BLaER1 treated with 17β-estradiol and CSF1 and Interleukin-3, amounts not matched to agents 10 nM and 100 nM (cell line): ENCODE results near the gene KRTAP4-9.
"Not testable (repeated sequence)": the region's sequence is repeated elsewhere in the genome, so short reads cannot be mapped to it uniquely, and the experiment has no call there.

ENCODE experiments used
- H3K27ac ChIP-seq, 11 experiments: shearing (Covaris generic); formaldehyde crosslinking; 2 replicates each; pipeline ENCODE4 v1.8.1; 2022
- H3K27me3 ChIP-seq, 11 experiments: shearing (Covaris generic); formaldehyde crosslinking; 2 replicates each; pipeline ENCODE4 v1.8.1; 2022
- H3K36me3 ChIP-seq, 11 experiments: shearing (Covaris generic); formaldehyde crosslinking; 2 replicates each; pipeline ENCODE4 v1.8.1; 2022
- H3K4me1 ChIP-seq, 10 experiments: shearing (Covaris generic); formaldehyde crosslinking; 2 replicates each; pipeline ENCODE4 v1.8.1; 2022
- H3K4me2 ChIP-seq, 11 experiments: shearing (Covaris generic); formaldehyde crosslinking; 2 replicates each; pipeline ENCODE4 v1.8.1; 2022
- H3K4me3 ChIP-seq, 10 experiments: shearing (Covaris generic); formaldehyde crosslinking; 2 replicates each; pipeline ENCODE4 v1.8.1; 2022
- H3K9ac ChIP-seq, 11 experiments: shearing (Covaris generic); formaldehyde crosslinking; 2 replicates each; pipeline ENCODE4 v1.8.1; 2022
- H3K9me3 ChIP-seq, 11 experiments: shearing (Covaris generic); formaldehyde crosslinking; replicated peaks in 1 of 11; 2 replicates each; pipeline ENCODE4 v1.8.1; 2022
- H4K20me1 ChIP-seq, 11 experiments: shearing (Covaris generic); formaldehyde crosslinking; 2 replicates each; pipeline ENCODE4 v1.8.1; 2022
- Cebpa-rat ChIP-seq, 11 experiments: shearing (Covaris generic); IDR thresholded peaks; 2 replicates each; pipeline ENCODE4 v1.8.1; 2022

KRTAP4-9 gene

DNA sequence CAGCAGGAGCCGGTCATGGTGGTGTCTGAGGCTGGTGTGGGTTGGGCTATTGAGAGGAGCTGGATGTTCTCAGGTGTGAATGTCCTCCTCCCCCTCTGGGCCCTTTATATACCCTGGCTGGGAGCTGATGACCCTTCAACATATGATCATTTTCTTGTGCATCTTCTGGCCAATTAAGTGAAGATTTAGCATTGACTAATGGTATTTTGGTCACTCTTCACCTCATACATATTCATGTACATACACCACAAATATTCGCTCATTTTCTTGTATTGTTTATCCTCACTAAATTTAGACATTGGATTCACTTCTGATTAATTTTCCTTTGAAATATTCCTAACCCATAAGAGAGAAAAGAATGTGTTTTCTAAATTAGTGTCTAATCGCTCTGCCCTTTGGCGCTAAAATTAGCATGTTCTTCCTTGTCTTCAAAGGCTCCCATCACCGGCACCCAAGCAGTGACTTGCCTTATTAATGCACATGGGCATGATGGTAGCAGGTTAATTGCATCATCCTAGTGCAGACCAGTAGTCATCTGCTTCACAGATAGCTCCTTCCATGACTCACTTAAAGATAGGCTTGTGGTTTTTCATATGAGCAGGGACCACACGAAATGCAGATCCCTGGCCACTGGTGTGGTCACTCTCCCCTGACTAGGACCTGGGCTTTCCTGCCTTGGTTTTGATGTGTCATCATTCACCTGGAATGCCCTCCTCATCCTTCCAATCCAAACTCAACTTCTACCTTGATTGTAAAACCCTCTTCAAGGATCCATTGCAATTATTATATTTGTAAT, 39.2 kb upstream of the KRTAP4-9 start, which contains the start of gene KRTAP2-4:
TSS of gene KRTAP2-4 (minus strand) at position 51 of the 796 bp plus-strand sequence. CDS start at position 17, 34 bp downstream.
- Histone ChIP-seq H3K4me2 (no peak within 1 kb of the TSS), H3K27ac (no peak within 1 kb of the TSS)

DNA sequence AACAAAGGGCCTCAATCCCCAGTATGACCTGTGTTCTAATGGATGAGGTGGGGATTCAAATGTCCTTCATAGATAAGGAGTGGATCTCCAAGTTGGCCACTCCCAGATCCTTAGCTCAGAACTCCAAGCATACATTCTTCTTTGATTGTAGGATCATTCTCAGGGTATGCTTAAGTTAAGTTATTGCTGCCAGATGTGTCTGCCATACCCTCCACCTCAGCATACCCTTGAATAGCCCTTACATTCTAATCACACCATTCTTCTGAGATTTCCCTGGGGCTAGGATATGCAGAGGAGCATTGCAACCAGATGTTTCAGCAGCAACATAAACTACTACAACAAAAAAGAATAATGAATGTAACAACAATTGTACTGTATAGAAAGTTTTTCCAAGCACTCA, 37.9 kb upstream of the KRTAP4-9 start:
- H3K4me2 ChIP-seq, result no peak overlapping the region
- no peak overlapping the region for H3K27ac ChIP-seq
- H4K20me1 ChIP-seq, result no peaks in the 10 kb centered on the region
- H3K4me1 ChIP-seq, result no peaks in the 10 kb centered on the region
- H3K36me3 ChIP-seq, result no peaks in the 10 kb centered on the region
- no peaks in the 10 kb centered on the region for H3K9me3 ChIP-seq
- no peak overlapping the region for H3K4me3 ChIP-seq
- H3K9ac ChIP-seq, result no peak overlapping the region
- TF ChIP-seq Cebpa-rat (IDR thresholded peaks at IDR 0.05), result no peak
- H3K27me3 ChIP-seq, result no peaks in the 10 kb centered on the region

More for the DNA sequence above, 39.2 kb upstream of the KRTAP4-9 start, which contains the start of gene KRTAP2-4:
- Histone ChIP-seq H3K36me3 (no peaks in the 10 kb centered on the region), H3K27me3 (no peaks in the 10 kb centered on the region), H3K4me1 (no peaks in the 10 kb centered on the region), H3K9ac (no peak within 1 kb of the TSS), H3K4me3 (no peak within 1 kb of the TSS), H4K20me1 (no peaks in the 10 kb centered on the region), H3K9me3 (no peaks in the 10 kb centered on the region)
- peak in 1 of 11 experiments; percentile 21; a peak in 1 of 22 replicates for TF ChIP-seq Cebpa-rat (IDR thresholded peaks at IDR 0.05)

DNA sequence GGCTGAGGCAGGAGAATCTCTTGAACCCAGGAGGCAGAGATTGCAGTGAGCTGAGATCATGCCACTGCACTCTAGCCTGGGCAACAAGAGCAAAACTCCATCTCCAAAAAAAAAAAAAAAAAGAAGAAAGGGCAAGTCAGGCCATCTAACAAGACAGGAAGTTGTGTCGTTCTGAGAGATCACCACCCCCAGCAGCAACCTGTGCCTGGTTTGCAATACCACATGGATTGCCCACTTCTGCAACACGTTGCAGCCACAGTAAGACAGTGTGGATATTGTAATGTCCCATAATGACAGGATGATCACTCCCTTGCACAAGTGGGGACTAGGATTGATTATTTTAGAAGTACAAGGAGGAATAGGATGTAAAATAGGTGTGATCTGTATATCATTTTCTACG, 36.2 kb upstream of the KRTAP4-9 start:
- TF ChIP-seq Cebpa-rat (IDR thresholded peaks at IDR 0.05), result no peak
- Histone ChIP-seq H3K9me3 (no peaks in the 10 kb centered on the region), H3K9ac (no peak overlapping the region), H4K20me1 (no peaks in the 10 kb centered on the region), H3K4me2 (no peak overlapping the region; a peak in 1 of 22 replicates), H3K27ac (no peak overlapping the region), H3K36me3 (no peaks in the 10 kb centered on the region), H3K27me3 (no peaks in the 10 kb centered on the region), H3K4me3 (no peak overlapping the region), H3K4me1 (no peaks in the 10 kb centered on the region)

DNA sequence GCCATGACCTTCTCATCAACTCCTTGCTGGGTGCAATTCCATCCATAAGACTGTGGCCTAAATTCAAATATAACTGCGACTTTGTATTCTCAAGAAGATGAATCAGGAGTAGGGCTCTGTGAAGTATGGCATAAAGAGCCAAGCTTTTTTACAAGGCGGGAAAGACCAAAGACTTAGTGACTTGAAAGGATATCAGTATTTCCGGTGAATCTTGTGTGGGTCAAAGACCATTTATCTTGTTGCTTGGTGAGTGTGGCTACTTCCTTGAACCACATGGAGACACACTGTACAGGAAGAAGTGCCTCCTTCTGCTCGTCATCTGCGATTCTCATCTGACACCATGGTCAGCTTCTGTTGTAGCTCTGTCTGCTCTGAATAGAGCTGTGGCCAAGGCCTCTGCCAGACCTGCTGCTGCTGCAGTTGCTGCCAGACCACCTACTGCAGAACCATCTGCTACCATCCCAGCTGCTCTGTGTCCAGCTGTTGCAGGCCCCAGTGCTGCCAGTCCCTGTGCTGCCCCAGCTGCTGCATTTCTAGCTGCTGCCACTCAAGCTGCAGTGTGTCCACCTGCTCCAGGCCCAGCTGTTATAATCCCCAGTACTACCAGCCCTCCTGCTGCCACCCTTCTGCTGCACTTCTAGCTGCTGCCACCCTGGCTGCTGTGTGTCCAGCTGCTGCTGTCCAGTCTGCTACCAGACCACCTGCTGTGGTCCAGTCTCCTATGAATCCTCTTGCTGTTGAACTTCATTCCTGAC, 33.4 kb upstream of the KRTAP4-9 start:
- H3K4me1 ChIP-seq, result no peaks in the 10 kb centered on the region
- no peaks in the 10 kb centered on the region for H3K27me3 ChIP-seq
- TF ChIP-seq Cebpa-rat (IDR thresholded peaks at IDR 0.05), result no peak
- H3K27ac ChIP-seq, result no peak overlapping the region
- H3K9me3 ChIP-seq, result peaks cover 0 to 4% (median 0%) of the 10 kb centered on the region in 11 experiments; a peak in 2 of 22 replicates
- no peak overlapping the region for H3K9ac ChIP-seq
- H3K36me3 ChIP-seq, result no peaks in the 10 kb centered on the region
- H3K4me3 ChIP-seq, result no peak overlapping the region
- H3K4me2 ChIP-seq, result no peak overlapping the region
- H4K20me1 ChIP-seq, result no peaks in the 10 kb centered on the region

- Histone ChIP-seq H3K4me1 (no peaks in the 10 kb centered on the region), H3K27ac (no peak overlapping the region), H4K20me1 (no peaks in the 10 kb centered on the region), H3K9ac (no peak overlapping the region), H3K9me3 (peaks cover 0 to 10% (median 0%) of the 10 kb centered on the region in 11 experiments; a peak in 2 of 22 replicates), H3K4me2 (no peak overlapping the region), H3K27me3 (no peaks in the 10 kb centered on the region), H3K4me3 (no peak overlapping the region), H3K36me3 (no peaks in the 10 kb centered on the region)
- no peak for TF ChIP-seq Cebpa-rat (IDR thresholded peaks at IDR 0.05)
These were observed 31.5 kb upstream of the KRTAP4-9 start for GRCh38 chr17:41073676-41074075.

GRCh38 chr17:41076788-41077187, 28.4 kb upstream of the KRTAP4-9 start:
- Histone ChIP-seq H3K4me3 (no peak overlapping the region), H3K4me1 (no peaks in the 10 kb centered on the region), H3K36me3 (no peaks in the 10 kb centered on the region), H3K9me3 (peaks cover 0 to 10% (median 0%) of the 10 kb centered on the region in 11 experiments; a peak in 2 of 22 replicates), H3K27me3 (no peaks in the 10 kb centered on the region), H4K20me1 (no peaks in the 10 kb centered on the region), H3K9ac (no peak overlapping the region), H3K4me2 (no peak overlapping the region), H3K27ac (no peak overlapping the region)
- no peak for TF ChIP-seq Cebpa-rat (IDR thresholded peaks at IDR 0.05)

GRCh38 chr17:41082626-41083025, 22.6 kb upstream of the KRTAP4-9 start:
- H3K36me3 ChIP-seq, result no peaks in the 10 kb centered on the region
- no peaks in the 10 kb centered on the region for H3K4me1 ChIP-seq
- H3K27ac ChIP-seq, result no peak overlapping the region
- H4K20me1 ChIP-seq, result no peaks in the 10 kb centered on the region
- H3K4me2 ChIP-seq, result no peak overlapping the region
- H3K4me3 ChIP-seq, result no peak overlapping the region
- H3K27me3 ChIP-seq, result no peaks in the 10 kb centered on the region
- H3K9ac ChIP-seq, result no peak overlapping the region
- no peaks in the 10 kb centered on the region for H3K9me3 ChIP-seq
- no peak for TF ChIP-seq Cebpa-rat (IDR thresholded peaks at IDR 0.05)

- H3K36me3 ChIP-seq, H3K4me2 ChIP-seq: not testable (repeated sequence)
These were observed 21.8 kb upstream of the KRTAP4-9 start for GRCh38 chr17:41083427-41083826.

DNA sequence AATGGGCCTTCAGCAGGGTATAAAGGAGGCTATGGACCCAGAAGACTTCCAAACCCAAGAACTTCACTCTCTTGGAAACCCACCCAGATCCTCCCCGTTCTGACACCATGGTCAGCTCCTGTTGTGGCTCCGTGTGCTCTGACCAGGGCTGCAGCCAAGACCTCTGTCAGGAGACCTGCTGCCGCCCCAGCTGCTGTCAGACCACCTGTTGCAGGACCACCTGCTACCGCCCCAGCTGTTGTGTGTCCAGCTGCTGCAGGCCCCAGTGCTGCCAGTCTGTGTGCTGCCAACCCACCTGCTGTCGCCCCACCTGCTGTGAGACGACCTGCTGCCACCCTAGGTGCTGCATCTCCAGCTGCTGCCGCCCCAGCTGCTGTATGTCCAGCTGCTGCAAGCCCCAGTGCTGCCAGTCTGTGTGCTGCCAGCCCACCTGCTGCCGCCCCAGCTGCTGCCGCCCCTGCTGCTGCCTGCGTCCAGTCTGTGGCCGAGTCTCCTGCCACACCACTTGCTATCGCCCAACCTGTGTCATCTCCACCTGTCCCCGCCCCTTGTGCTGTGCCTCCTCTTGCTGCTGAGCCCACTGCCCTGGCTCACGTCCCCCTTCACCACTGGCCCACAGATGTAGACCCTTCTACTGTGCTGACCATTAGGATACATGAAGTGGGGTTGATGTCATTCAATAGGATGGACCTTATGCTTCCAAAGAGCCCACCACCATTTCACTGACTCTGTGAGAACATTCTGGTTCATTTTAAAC, 20.9 kb upstream of the KRTAP4-9 start, which contains the start of gene KRTAP4-7:
TSS of gene KRTAP4-7 (plus strand) at position 51 of the 757 bp plus-strand sequence. CDS start at position 108, 57 bp downstream.
- not testable (repeated sequence) for H3K27me3 ChIP-seq, H3K36me3 ChIP-seq, H3K9me3 ChIP-seq, H3K4me1 ChIP-seq, H3K4me3 ChIP-seq, H4K20me1 ChIP-seq, H3K27ac ChIP-seq, H3K9ac ChIP-seq, H3K4me2 ChIP-seq

More at GRCh38 chr17:41083427-41083826, 21.8 kb upstream of the KRTAP4-9 start:
- H3K27ac ChIP-seq, H4K20me1 ChIP-seq, H3K9me3 ChIP-seq, H3K4me3 ChIP-seq, H3K4me1 ChIP-seq, H3K9ac ChIP-seq, H3K27me3 ChIP-seq: not testable (repeated sequence)

GRCh38 chr17:41088760-41089352, 16.3 kb upstream of the KRTAP4-9 start:
- not testable (repeated sequence) for H3K27me3 ChIP-seq, H3K4me2 ChIP-seq

More at GRCh38 chr17:41088760-41089352, 16.3 kb upstream of the KRTAP4-9 start:
- not testable (repeated sequence) for H3K4me1 ChIP-seq, H3K4me3 ChIP-seq, H3K27ac ChIP-seq, H3K36me3 ChIP-seq, H4K20me1 ChIP-seq, H3K9ac ChIP-seq
- peaks cover 14 to 29% (median 24%) of the 10 kb centered on the region in 11 experiments for H3K9me3 ChIP-seq
